Measurements from ENCODE around the gene PARD3. TPM values are rescaled to one million over a fixed set of nuclear protein-coding genes. Genes with fewer than 3 reads are reported as not detected.

PARD3 gene
- polyA plus RNA-seq, 3 donors: 0.51 TPM; not detected in 2

GRCh38 chr10:34664706-34665105, 150.4 kb downstream of the PARD3 start:
- Mint-ChIP-seq H3K4me1 (no peaks in the 10 kb centered on the region), H3K36me3 (no peaks in the 10 kb centered on the region), H3K27me3 (ENCODE audit: low read depth in 3 of 3) (peaks cover 0 to 4% (median 4%) of the 10 kb centered on the region in 3 donors), H3K9me3 (peaks cover 0 to 3% (median 0%) of the 10 kb centered on the region in 7 donors), H3K27ac (no peak overlapping the region), H3K4me3 (no peak overlapping the region)
- H3K36me3 ChIP-seq (replicated peaks in 1 of 2; ENCODE audit: control insufficient read depth in 1 of 2, insufficient read depth in 2 of 2, low read length in 2 of 2): no peaks in the 10 kb centered on the region
- H3K4me1 ChIP-seq (ENCODE audit: control insufficient read depth in 1 of 2, insufficient read depth in 2 of 2, low read length in 2 of 2): no peaks in the 10 kb centered on the region
- H2AFZ ChIP-seq (ENCODE audit: insufficient read depth, low read depth, low read length, poor library complexity, severe bottlenecking): no peak overlapping the region
- H4K20me1 ChIP-seq (ENCODE audit: insufficient read depth, low read length): no peaks in the 10 kb centered on the region
- no peaks in the 10 kb centered on the region for H3K27me3 ChIP-seq (ENCODE audit: control insufficient read depth in 2 of 2, insufficient read depth in 2 of 2, low read length in 2 of 2)
- DNase-seq: no peak
- H3K4me3 ChIP-seq (replicated peaks in 1 of 3; ENCODE audit: low read depth in 2 of 3, low read length in 3 of 3): no peak overlapping the region
- no peaks in the 10 kb centered on the region for H3K9me3 ChIP-seq (replicated peaks in 1 of 2; ENCODE audit: control insufficient read depth in 1 of 2, insufficient read depth in 1 of 2, low read length in 2 of 2)
- H3K4me2 ChIP-seq (replicated peaks; ENCODE audit: extremely low read depth, low read length, poor library complexity, severe bottlenecking): no peak overlapping the region
- TF ChIP-seq CTCF (IDR thresholded peaks at IDR 0.05): no peak
- H3K27ac ChIP-seq (ENCODE audit: low read depth in 1 of 2, low read length in 2 of 2): no peak overlapping the region
- no CpG with 5 or more reads among the region's 1 CpG for WGBS (ENCODE audit: insufficient coverage)
- no peaks in the 10 kb centered on the region for H3K79me2 ChIP-seq (ENCODE audit: insufficient read depth, low read length)
- H3K9ac ChIP-seq (ENCODE audit: insufficient read depth, low read length, poor library complexity, severe bottlenecking): no peak overlapping the region
- intact Hi-C loops (cut with micrococcal nuclease): no loop called here

- Histone ChIP-seq H3K27ac (ENCODE audit: low read depth in 1 of 2, low read length in 2 of 2) (no peak overlapping the region), H3K27me3 (ENCODE audit: control insufficient read depth in 2 of 2, insufficient read depth in 2 of 2, low read length in 2 of 2) (no peaks in the 10 kb centered on the region), H3K79me2 (ENCODE audit: insufficient read depth, low read length) (no peaks in the 10 kb centered on the region), H3K9me3 (replicated peaks in 1 of 2; ENCODE audit: control insufficient read depth in 1 of 2, insufficient read depth in 1 of 2, low read length in 2 of 2) (no peaks in the 10 kb centered on the region), H3K4me2 (replicated peaks; ENCODE audit: extremely low read depth, low read length, poor library complexity, severe bottlenecking) (no peak overlapping the region), H4K20me1 (ENCODE audit: insufficient read depth, low read length) (no peaks in the 10 kb centered on the region), H3K4me1 (ENCODE audit: control insufficient read depth in 1 of 2, insufficient read depth in 2 of 2, low read length in 2 of 2) (no peaks in the 10 kb centered on the region), H3K9ac (ENCODE audit: insufficient read depth, low read length, poor library complexity, severe bottlenecking) (no peak overlapping the region), H3K4me3 (replicated peaks in 1 of 3; ENCODE audit: low read depth in 2 of 3, low read length in 3 of 3) (no peak overlapping the region), H3K36me3 (replicated peaks in 1 of 2; ENCODE audit: control insufficient read depth in 1 of 2, insufficient read depth in 2 of 2, low read length in 2 of 2) (no peaks in the 10 kb centered on the region), H2AFZ (ENCODE audit: insufficient read depth, low read depth, low read length, poor library complexity, severe bottlenecking) (no peak overlapping the region)
- Mint-ChIP-seq H3K36me3 (no peaks in the 10 kb centered on the region), H3K4me3 (no peak overlapping the region), H3K27me3 (ENCODE audit: low read depth in 3 of 3) (peaks cover 0 to 8% (median 0%) of the 10 kb centered on the region in 3 donors), H3K27ac (no peak overlapping the region), H3K4me1 (no peaks in the 10 kb centered on the region), H3K9me3 (peaks cover 0 to 3% (median 0%) of the 10 kb centered on the region in 7 donors)
- no peak for DNase-seq
- WGBS (ENCODE audit: insufficient coverage): 86% methylated on average over 1 of the region's 2 CpGs
- intact Hi-C loops (cut with micrococcal nuclease): no loop called here
- no peak for TF ChIP-seq CTCF (IDR thresholded peaks at IDR 0.05)
These were observed 153.5 kb downstream of the PARD3 start for GRCh38 chr10:34661580-34661979.

Measured in CD14-positive monocyte (primary cell).